Heart left ventricle (tissue), 16 donors: ENCODE data around the gene TNNC2. TPM values are rescaled to one million over a fixed set of nuclear protein-coding genes. Genes with fewer than 3 reads are reported as not detected.

Experiments used
- ATAC-seq, 4 donors: fragments of 200-7000 bp; cut with Tn5 transposase; one replicate each; pipeline ENCODE4 v1.9.1; 2020 to 2022; ENCODE audit warnings: moderate library complexity in 4 of 4, mild to moderate bottlenecking in 3 of 4, moderate number of reproducible peaks in 1 of 4
- DNase-seq, 5 donors: peaks; one replicate each; pipeline ENCODE4 v3.0.0-alpha.2; 2020
- H3K27ac ChIP-seq, 12 donors: fragments of 200-600 bp; sonication (generic) in 4 of 12; one replicate each; pipeline versions ENCODE4 v1.5.0 to v1.8.0; 2016 to 2022; ENCODE audit warnings: mild to moderate bottlenecking in 2 of 12
- H3K27me3 ChIP-seq, 9 donors: fragments of 200-600 bp; sonication (generic) in 2 of 9; one replicate each; pipeline versions ENCODE4 v1.5.1 to v1.8.0; 2016 to 2022; ENCODE audit warnings: mild to moderate bottlenecking in 3 of 9
- H3K36me3 ChIP-seq, 9 donors: fragments of 200-600 bp; sonication (generic) in 2 of 9; one replicate each; pipeline versions ENCODE4 v1.5.0 to v1.8.0; 2018 to 2022; ENCODE audit warnings: mild to moderate bottlenecking in 2 of 9
- H3K4me1 ChIP-seq, 12 donors: fragments of 200-600 bp; sonication (generic) in 4 of 12; one replicate each; pipeline versions ENCODE4 v1.5.0 to v1.8.0; 2016 to 2022; ENCODE audit warnings: mild to moderate bottlenecking in 3 of 12
- H3K4me3 ChIP-seq, 12 donors: fragments of 200-600 bp; sonication (generic) in 4 of 12; one replicate each; pipeline versions ENCODE4 v1.5.0 to v1.8.0; 2017 to 2022; ENCODE audit warnings: mild to moderate bottlenecking in 9 of 12, moderate library complexity in 4 of 12
- H3K9me3 ChIP-seq, 12 donors: fragments of 200-600 bp; sonication (generic) in 4 of 12; one replicate each; pipeline versions ENCODE4 v1.5.0 to v1.8.0; 2016 to 2022; ENCODE audit warnings: mild to moderate bottlenecking in 1 of 12
- CTCF ChIP-seq, 12 donors: fragments of 200-600 bp; sonication (generic) in 4 of 12; IDR thresholded peaks; one replicate each; pipeline versions ENCODE4 v1.5.0 to v1.8.0; 2018 to 2022; ENCODE audit warnings: antibody characterized with exemption in 12 of 12, mild to moderate bottlenecking in 5 of 12
- POLR2A ChIP-seq, 2 donors: fragments of 450-650 bp; IDR thresholded peaks; one replicate each; pipeline ENCODE4 v1.6.1; 2017; ENCODE audit warnings: antibody characterized with exemption in 2 of 2, mild to moderate bottlenecking in 2 of 2, moderate library complexity in 2 of 2
- WGBS, 4 donors: extraction: QIAGEN DNeasy Blood & Tissue Kit in 2 of 4; methylation state at CpG; one replicate each; pipeline versions ENCODE4 v1.1.5 to v1.1.7; 2013 to 2018; 5-methylcytosine and 5-hydroxymethylcytosine counted together
- intact Hi-C, 10 donors: fragments of 100-400 bp; cut with DNase I; formaldehyde crosslinking; loops; one replicate each; pipeline versions ENCODE4 v1.11.1 to v1.14.2; 2022
- polyA plus RNA-seq, 2 donors: library from polyadenylated mRNA; stranded (reverse); fragments of 200-250 nt; gene quantifications; one replicate each; pipeline ENCODE4 v1.2.3, GENCODE V29; 2013
- total RNA-seq, 9 donors: library from RNA; depleted of rRNA in 2 of 9; stranded (reverse); fragments of >200 nt in 2 of 9; fragmentation: NEBNext Ultra II Directional in 3 of 9; extraction: Animal tissue kit (Norgen Biotek cat#: 25700) in 3 of 9; gene quantifications; one replicate each; pipeline versions ENCODE4 v1.1.0 to v1.2.4, GENCODE V29; 2016 to 2023
- donor health status: ischemic (EF 13 %, LVEDD 7.1; RV severe dilation, severe dysfunction).
- donor health status: healthy with polysubstance abuse.
- donor health status: DM: no; HTN: yes; CAD: no.
- donor health status: DM: no; HTN: no; CAD: no.
- donor health status: ischemic (EF 25% LVEDD 6.9; RV normal size, moderate dysfunction).
- donor health status: ischemic (EF 25% LVEDD 5.7; RV mildly dilated, moderate dysfunction).
- donor health status: healthy.
- donor health status: DM: yes; HTN: yes; CAD: no.
- donor health status: ischemic (EF 35%, LVEDD 5.7; RV mildly dilated, moderate dysfunction).
- donor health status: nonischemic (EF 11% LVEDD 7.7; RV severe dilation, severe dysfunction).
- donor health status: DM: yes; HTN: yes; CAD: no.
- donor health status: PGD.
- donor health status: ischemic (EF 29% LVEDD 5.4; RV normal size, mild dysfunction).
- donor health status: nonischemic (EF 23%, LVEDD 6.1; RV moderate dilation, normal function).

Gene TNNC2
- total and polyA plus RNA-seq, 11 donors: 0.14 to 0.30 TPM; not detected in 9

- Histone ChIP-seq H3K4me3 (no peak overlapping the region), H3K36me3 (peaks cover 0 to 63% (median 46%) of the 10 kb centered on the region in 9 donors), H3K27ac (no peak overlapping the region), H3K27me3 (no peaks in the 10 kb centered on the region), H3K9me3 (no peaks in the 10 kb centered on the region), H3K4me1 (peaks cover 3 to 35% (median 21%) of the 10 kb centered on the region in 12 donors)
- intact Hi-C loops: no loop called here
- no peak for ATAC-seq
- WGBS, 4 donors: 95 to 99% (median 97%) methylated on average over 6 of the region's 6 CpGs
- no peak for TF ChIP-seq POLR2A (IDR thresholded peaks at IDR 0.05)
- TF ChIP-seq CTCF (IDR thresholded peaks at IDR 0.05): no peak
- no peak for DNase-seq
Measured at GRCh38 chr20:45852326-45852725, 25.2 kb upstream of the TNNC2 start.

- Histone ChIP-seq H3K36me3 (peaks cover 0 to 72% (median 54%) of the 10 kb centered on the region in 9 donors), H3K9me3 (no peaks in the 10 kb centered on the region), H3K4me1 (peaks cover 3 to 32% (median 19%) of the 10 kb centered on the region in 12 donors), H3K27me3 (no peaks in the 10 kb centered on the region), H3K4me3 (no peak overlapping the region), H3K27ac (peak overlapping the region in 3 of 12 donors; percentile 13 to 30 (median 25))
- no peak for ATAC-seq
- no peak for DNase-seq
- TF ChIP-seq POLR2A (IDR thresholded peaks at IDR 0.05): no peak
- no peak for TF ChIP-seq CTCF (IDR thresholded peaks at IDR 0.05)
- intact Hi-C loops: no loop called here
Measured at GRCh38 chr20:45851501-45851900, 24.4 kb upstream of the TNNC2 start.

- intact Hi-C loops: no loop called here
Measured at GRCh38 chr20:45850926-45851325, 23.8 kb upstream of the TNNC2 start.

GRCh38 chr20:45850238-45850637, 23.1 kb upstream of the TNNC2 start:
- TF ChIP-seq CTCF (IDR thresholded peaks at IDR 0.05) (no peak), POLR2A (IDR thresholded peaks at IDR 0.05) (no peak)
- 91 to 100% (median 97%) methylated on average over 2 of the region's 2 CpGs for WGBS, 4 donors
- Histone ChIP-seq H3K36me3 (peaks cover 0 to 84% (median 67%) of the 10 kb centered on the region in 9 donors), H3K4me1 (peaks cover 0 to 20% (median 7%) of the 10 kb centered on the region in 12 donors), H3K27me3 (no peaks in the 10 kb centered on the region), H3K9me3 (no peaks in the 10 kb centered on the region), H3K4me3 (no peak overlapping the region), H3K27ac (no peak overlapping the region)
- intact Hi-C loops: no loop called here
- ATAC-seq: no peak
- DNase-seq: no peak

More at GRCh38 chr20:45850926-45851325, 23.8 kb upstream of the TNNC2 start:
- ATAC-seq (peak in 3 of 4 donors; percentile 58 to 77 (median 73)), DNase-seq (no peak)
- no peak overlapping the region for H3K4me3 ChIP-seq
- peaks cover under 1 to 27% (median 13%) of the 10 kb centered on the region in 12 donors for H3K4me1 ChIP-seq
- peaks cover 0 to 77% (median 60%) of the 10 kb centered on the region in 9 donors for H3K36me3 ChIP-seq
- H3K27ac ChIP-seq: peak overlapping the region in 4 of 12 donors; percentile 3 to 30 (median 19)
- TF ChIP-seq CTCF (IDR thresholded peaks at IDR 0.05): no peak
- TF ChIP-seq POLR2A (IDR thresholded peaks at IDR 0.05): no peak
- H3K27me3 ChIP-seq: no peaks in the 10 kb centered on the region
- H3K9me3 ChIP-seq: no peaks in the 10 kb centered on the region
- 45 to 100% (median 55%) methylated on average over 1 of the region's 1 CpG for WGBS, 4 donors
